GM19351 (cell line): ENCODE results near the gene UBE2O.

Experiments used
- ATAC-seq: cut with Tn5 transposase; IDR thresholded peaks from one replicate; pipeline ENCODE4 v1.9.1; 2021; ENCODE audit warnings: mild to moderate bottlenecking, moderate library complexity; ENCODE audit not compliant: unreplicated experiment

The UBE2O gene

GRCh38 chr17:76468634-76469010 lies 15.7 kb upstream of the UBE2O start:
- no peak for ATAC-seq

GRCh38 chr17:76467809-76468633 lies 15.1 kb upstream of the UBE2O start:
- ATAC-seq, result no peak

GRCh38 chr17:76467366-76467765 lies 14.4 kb upstream of the UBE2O start, which contains the start of gene AANAT:
AANAT (plus strand) TSS chr17:76467603; CDS start chr17:76468747, 1,144 bp downstream.
- ATAC-seq, result no peak

DNA sequence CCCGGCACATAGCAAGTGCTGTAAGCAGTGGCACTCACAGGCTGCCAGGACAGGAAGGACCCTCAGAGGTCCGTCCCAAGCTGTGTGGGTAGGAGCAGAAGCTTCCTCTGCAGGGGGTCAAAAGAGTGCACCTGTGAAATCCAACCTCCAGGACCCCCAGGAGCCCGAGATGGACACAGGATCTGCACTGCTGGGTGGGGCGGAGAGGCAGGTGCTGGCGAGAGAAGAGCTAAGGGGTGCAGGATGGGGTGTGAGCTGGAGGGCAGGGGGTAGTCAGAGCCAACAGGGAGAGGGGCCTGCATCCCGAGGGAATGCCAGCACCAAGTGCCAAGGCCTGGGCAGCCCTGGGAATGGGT lies 13.8 kb upstream of the UBE2O start:
- ATAC-seq, result no peak

DNA sequence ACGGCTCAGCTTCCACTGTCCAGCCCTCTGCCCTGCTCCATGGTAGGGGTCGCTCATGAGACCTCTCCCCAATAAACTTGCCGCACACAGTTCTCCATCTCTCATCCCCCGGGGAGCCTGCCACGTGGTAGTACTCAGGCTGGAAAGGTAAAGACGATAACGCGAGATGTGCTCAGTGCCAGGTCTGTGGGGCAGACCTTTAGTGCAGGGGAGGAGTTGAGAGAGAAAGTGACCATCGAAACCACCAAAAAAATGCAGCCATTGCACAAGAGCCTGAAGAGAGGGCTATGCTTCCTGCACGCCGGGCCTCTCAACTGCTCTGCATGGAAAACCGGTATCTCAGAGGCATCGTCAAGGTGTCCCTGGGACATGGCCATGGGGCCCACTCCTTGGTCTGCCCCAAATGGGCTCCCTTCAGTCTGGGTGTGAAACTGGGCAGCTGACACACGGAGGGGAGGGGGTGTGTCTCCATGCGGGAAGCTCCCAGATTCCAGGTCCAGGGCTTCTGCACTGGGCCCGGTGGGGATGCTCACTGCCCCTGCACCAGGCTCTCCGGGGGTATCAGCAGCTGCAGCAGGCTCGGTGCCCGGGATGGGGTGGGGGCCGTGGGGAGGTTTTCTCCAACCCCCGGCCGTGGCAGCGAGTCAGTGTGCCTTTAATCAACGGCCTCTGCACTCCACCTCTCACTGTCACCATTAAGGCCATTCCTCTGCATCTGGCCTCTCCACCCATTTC lies 9.8 kb upstream of the UBE2O start:
- ATAC-seq, result no peak

DNA sequence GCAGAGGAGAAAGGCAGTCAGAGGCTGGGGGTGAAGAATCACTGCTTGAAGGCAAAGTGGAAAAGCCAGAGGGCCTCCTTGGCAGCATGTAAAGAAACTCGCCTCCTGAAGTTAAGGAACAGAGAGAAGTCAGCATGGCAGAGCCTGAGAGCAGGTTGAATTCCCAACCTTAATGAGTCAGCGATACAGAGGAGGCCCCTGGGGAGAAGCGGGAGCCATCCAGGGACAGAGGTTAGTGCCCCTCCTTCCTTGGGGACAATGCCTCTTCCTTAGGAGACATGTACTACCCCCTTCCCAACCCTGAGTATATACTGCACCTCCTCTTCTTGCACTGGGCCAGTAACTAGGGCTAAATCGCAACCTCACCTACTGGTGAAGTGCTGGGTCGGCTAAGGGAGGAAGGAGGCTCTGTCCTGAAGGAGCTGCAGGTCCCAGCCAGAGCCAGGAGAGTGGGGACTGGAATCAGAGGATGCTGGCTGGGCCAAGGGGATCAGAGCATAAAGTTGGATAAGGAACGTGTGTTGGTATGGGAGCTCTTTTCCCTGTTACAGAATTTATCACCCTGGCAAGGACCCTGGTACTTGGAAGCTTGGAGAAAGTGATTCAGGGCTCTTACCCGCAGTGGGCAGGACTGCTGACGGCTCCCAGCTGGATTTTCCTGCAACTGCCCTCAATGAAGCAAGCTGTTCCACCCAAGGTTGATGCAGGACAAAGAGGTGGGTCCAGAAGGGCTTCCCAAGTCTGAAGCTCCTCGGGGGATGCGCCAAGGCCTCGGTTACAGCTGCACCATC lies 9.0 kb upstream of the UBE2O start:
- no peak for ATAC-seq

DNA sequence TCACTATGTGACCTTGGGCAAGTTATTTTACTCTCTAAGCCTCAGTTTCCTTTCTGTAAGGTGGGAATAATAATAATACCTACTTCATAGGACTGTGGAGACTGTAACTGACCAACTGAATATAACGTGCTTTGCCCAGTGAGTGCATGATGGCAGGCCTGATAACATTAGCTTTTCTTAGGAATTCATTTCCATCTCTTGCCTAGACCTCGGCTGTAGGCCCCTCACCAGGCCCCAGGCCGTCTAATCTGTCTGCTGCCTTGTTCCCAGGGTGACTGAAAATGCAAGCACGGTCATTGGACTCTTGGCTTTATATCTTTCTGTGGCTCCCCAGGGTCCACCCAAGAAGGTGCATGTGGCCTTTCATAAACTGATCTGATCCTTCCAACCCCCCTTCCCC lies 6.7 kb upstream of the UBE2O start:
- no peak for ATAC-seq

- no peak for ATAC-seq
Observed at GRCh38 chr17:76458580-76459490, 5.9 kb upstream of the UBE2O start.

DNA sequence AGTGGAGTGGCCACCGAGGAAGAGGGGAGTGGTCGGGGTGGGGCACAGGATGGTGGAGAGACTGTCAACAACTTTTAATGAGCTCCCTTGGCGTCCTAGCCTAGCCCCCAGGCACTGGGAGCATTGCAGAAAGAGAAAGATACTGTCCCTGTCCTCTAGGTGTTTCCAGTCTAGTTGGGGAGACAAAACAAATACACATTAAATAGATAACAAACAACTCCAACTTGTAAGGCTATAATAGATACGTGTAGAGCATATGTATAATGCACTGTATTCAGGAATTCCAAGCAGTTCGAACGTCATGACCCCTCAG lies 435 bp upstream of the UBE2O start:
- ATAC-seq, result no peak

GRCh38 chr17:76452127-76452659 lies 759 bp downstream of the UBE2O start:
- peak; percentile 6 for ATAC-seq

DNA sequence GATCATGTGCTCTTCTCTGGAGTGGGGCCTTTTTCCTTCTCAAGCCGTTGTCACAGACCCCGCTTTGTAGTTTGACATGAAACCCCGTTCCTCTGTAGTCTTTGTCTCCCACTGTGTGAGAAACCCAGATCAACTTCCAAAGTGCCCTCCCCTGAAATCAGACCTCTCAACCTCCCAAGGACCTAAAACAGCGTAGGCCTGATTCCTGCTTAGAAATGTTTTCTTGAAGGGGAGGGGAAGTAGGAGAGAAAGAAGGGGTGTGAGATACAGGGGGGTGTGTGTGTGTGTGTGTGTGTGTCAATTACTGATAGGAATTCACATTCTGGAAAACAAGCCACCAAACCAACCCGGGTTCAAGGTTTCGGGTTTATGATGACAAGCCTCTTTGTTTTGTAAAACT lies 1.4 kb downstream of the UBE2O start:
- no peak for ATAC-seq

DNA sequence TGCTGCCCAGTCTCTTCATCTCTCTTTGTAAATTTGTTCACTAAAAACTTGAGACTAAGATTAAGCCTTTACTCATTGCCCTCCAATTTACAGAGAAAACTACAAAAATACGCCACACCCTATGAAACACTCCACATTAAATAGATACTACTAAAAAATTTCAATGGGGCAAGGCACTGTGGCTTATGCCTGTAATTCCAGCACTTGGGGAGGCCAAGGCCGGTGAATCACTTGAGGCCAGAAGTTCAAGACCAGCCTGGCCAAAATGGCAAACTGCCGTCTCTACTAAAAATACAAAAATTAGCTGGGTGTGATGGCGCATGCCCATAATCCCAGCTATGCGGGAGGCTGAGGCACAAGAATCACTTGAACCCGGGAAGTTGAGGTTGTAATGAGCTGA lies 3.8 kb downstream of the UBE2O start:
- ATAC-seq, result no peak

DNA sequence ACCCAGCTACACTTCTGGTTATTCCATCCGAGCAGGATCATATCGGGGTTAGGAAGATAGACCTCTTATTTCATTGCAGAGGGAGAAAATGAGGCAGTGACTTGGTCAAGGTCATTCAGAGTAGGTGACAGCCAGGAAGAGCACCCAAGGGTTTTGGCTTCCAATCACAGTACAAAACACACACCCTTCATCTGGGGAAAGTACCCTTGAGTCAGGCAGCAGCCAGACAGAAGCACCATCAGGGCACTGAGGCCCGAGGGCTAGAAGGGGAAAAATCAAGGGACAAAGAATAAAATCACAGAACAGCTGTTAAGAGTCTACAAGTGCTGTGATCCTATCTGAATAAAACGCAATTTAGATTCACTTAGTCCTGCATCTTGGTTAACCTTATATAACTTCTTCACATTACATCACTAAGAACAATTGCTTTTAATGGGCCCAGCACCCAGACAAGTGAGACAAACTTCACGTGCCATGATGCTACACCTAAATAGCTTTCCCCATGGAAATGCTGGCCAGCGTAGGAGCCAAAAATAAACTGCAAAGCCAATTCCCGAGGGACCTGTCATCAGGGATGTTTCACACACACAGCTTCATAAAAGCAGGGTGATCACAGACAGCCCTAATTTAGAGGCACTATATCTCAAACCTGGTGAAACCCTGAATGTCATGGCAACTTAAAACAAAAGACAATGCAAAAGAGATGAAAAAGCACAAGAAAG lies 4.9 kb downstream of the UBE2O start:
- no peak for ATAC-seq

DNA sequence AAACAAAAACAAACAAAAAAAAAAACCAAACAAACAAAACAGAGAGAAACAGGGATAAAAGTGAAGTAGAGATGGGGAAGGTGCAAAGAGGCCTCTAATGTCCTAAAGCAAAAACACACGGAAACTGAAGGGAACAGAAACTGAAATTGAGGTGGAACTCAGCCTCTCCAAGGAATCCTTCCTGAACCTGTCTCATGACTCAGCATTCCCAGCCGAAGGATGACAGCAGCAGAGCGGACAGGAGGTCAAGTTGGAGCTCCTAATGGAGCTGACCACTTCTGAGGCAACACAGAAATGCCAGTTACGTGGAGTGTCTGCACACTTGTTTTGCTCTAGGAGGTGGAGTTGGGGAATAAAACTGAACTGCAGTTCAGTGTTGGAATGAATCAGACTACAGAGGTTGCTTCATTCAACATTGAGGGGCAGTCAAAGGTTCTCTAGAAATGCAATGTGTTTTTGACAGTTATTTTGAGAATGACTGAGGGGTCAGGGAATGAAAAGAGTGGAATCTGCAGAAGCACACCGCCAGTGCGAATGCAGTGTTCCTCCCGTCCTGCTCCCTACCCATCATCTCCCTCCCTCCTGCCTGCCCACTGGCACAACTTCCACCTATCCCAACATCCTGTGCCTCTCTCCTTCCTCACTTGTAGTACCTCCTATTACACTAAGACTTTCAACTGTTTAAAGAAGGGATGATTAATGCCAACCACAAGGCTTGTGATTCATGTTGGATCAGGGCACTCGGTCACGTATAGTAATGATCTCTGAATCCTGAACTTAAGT lies 6.3 kb downstream of the UBE2O start:
- ATAC-seq, result no peak

- no peak for ATAC-seq
Observed at GRCh38 chr17:76445697-76446448, 7.1 kb downstream of the UBE2O start.

- ATAC-seq, result no peak
Observed at GRCh38 chr17:76444518-76445311, 8.2 kb downstream of the UBE2O start.
